Mesothelial cell of epicardium (in vitro differentiated cells): Measurements from ENCODE around the gene TSPAN3. TPM values are rescaled to one million over a fixed set of nuclear protein-coding genes. Genes with fewer than 3 reads are reported as not detected.

Experiments
- DNase-seq, 2 experiments: peaks; one replicate each; pipeline ENCODE4 v3.0.0; 2021; ENCODE audit warnings: low spot score in 2 of 2; ENCODE audit not compliant: unreplicated experiment in 2 of 2
- H3K27ac Mint-ChIP-seq: 2 replicates; pipeline ENCODE4 v1.8.0; 2021; ENCODE audit warnings: mixed read lengths
- H3K27me3 Mint-ChIP-seq: 2 replicates; pipeline ENCODE4 v1.8.0; 2021; ENCODE audit warnings: low read depth, mixed read lengths
- H3K36me3 Mint-ChIP-seq: 2 replicates; pipeline ENCODE4 v1.8.0; 2021; ENCODE audit warnings: mixed read lengths
- H3K4me1 Mint-ChIP-seq: 2 replicates; pipeline ENCODE4 v1.8.0; 2021; ENCODE audit warnings: mixed read lengths
- H3K4me3 Mint-ChIP-seq: 2 replicates; pipeline ENCODE4 v1.8.0; 2021; ENCODE audit warnings: mild to moderate bottlenecking, moderate library complexity, mixed read lengths
- H3K9me3 Mint-ChIP-seq: 2 replicates; pipeline ENCODE4 v1.8.0; 2021; ENCODE audit warnings: mixed read lengths
- CTCF ChIP-seq: fragments of 200-600 bp; sonication (generic); IDR thresholded peaks from one replicate; pipeline ENCODE4 v1.5.0; 2021; ENCODE audit warnings: antibody characterized with exemption; ENCODE audit not compliant: unreplicated experiment
- total RNA-seq: library from RNA; stranded (reverse); gene quantifications from 3 replicates; pipeline ENCODE4 v1.2.1, GENCODE V29; 2021

The TSPAN3 gene
- total RNA-seq, 1 donor from 2014 or later: 307 TPM

- Mint-ChIP-seq H3K4me1 (no peaks in the 10 kb centered on the region), H3K4me3 (no peak overlapping the region), H3K36me3 (peaks cover 52% of the 10 kb centered on the region), H3K9me3 (no peaks in the 10 kb centered on the region), H3K27me3 (no peaks in the 10 kb centered on the region), H3K27ac (peak overlapping the region; percentile 2)
- DNase-seq: no peak
- no peak for TF ChIP-seq CTCF
These were observed 27.7 kb downstream of the TSPAN3 start for GRCh38 chr15:77042955-77043920.

GRCh38 chr15:77042245-77042919 lies 28.5 kb downstream of the TSPAN3 start:
- no peaks in the 10 kb centered on the region for H3K27me3 Mint-ChIP-seq
- H3K36me3 Mint-ChIP-seq: peaks cover 49% of the 10 kb centered on the region
- DNase-seq: no peak
- TF ChIP-seq CTCF: no peak
- H3K4me3 Mint-ChIP-seq: no peak overlapping the region
- H3K4me1 Mint-ChIP-seq: no peaks in the 10 kb centered on the region
- H3K27ac Mint-ChIP-seq: no peak overlapping the region
- no peaks in the 10 kb centered on the region for H3K9me3 Mint-ChIP-seq

GRCh38 chr15:77040673-77041072 lies 30.2 kb downstream of the TSPAN3 start:
- H3K4me3 Mint-ChIP-seq: no peak overlapping the region
- H3K27me3 Mint-ChIP-seq: no peaks in the 10 kb centered on the region
- H3K9me3 Mint-ChIP-seq: no peaks in the 10 kb centered on the region
- no peak for TF ChIP-seq CTCF
- H3K27ac Mint-ChIP-seq: peak overlapping the region; percentile 79
- H3K4me1 Mint-ChIP-seq: no peaks in the 10 kb centered on the region
- no peak for DNase-seq
- H3K36me3 Mint-ChIP-seq: peaks cover 47% of the 10 kb centered on the region

- Mint-ChIP-seq H3K27me3 (no peaks in the 10 kb centered on the region), H3K27ac (no peak overlapping the region), H3K36me3 (peaks cover 38% of the 10 kb centered on the region), H3K9me3 (no peaks in the 10 kb centered on the region), H3K4me1 (no peaks in the 10 kb centered on the region), H3K4me3 (no peak overlapping the region)
- no peak for TF ChIP-seq CTCF
- no peak for DNase-seq
These were observed 31.1 kb downstream of the TSPAN3 start for GRCh38 chr15:77039848-77040247.

DNA sequence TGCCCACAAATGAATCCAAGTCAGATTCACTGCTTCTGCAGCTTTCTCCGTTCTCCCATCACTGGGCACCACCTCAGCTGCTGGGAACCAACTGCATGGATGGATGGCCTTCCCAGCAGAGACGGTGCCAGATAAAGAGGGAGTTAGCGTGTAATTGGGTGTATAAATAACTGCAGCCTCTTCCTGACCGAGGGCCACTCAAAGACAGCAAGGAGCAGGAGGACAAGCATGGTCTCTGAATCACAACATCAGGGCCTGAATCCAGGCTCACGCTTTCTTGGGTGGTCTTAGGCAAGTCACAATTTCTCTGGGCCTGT lies 31.7 kb downstream of the TSPAN3 start:
- no peak overlapping the region for H3K27ac Mint-ChIP-seq
- H3K9me3 Mint-ChIP-seq: no peaks in the 10 kb centered on the region

More for the DNA sequence above, 31.7 kb downstream of the TSPAN3 start:
- H3K36me3 Mint-ChIP-seq: peaks cover 38% of the 10 kb centered on the region
- H3K27me3 Mint-ChIP-seq: no peaks in the 10 kb centered on the region
- no peaks in the 10 kb centered on the region for H3K4me1 Mint-ChIP-seq
- DNase-seq: no peak
- TF ChIP-seq CTCF: no peak
- no peak overlapping the region for H3K4me3 Mint-ChIP-seq
